ENCODE results near the gene ZNF407. TPM values are rescaled to one million over a fixed set of nuclear protein-coding genes. Genes with fewer than 3 reads are reported as not detected.
"Not testable (repeated sequence)": the region's sequence is repeated elsewhere in the genome, so short reads cannot be mapped to it uniquely, and the experiment has no call there.

Gene ZNF407
- total and polyA plus RNA-seq, 10 donors, result 2.0 to 41.0 (median 26.3) TPM

DNA sequence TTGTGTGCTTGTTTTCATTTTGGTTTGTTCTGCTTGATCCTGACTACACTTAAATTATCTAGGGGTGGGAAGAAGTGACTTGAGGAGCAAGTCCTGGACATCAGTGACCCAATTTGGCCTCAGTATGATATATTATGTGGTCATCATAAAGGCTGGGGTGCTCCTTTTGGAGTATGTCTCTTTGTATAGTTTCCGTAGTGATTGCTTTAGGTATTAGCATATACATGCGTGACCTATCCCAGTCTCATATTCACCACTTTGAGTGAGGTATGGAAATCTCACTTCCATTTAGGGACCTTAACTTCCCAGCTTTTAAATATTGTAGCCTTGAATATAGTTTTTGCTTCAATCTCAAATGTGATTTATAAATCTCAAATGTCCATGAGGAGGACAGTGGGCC is 370.3 kb downstream of the ZNF407 start:
- intact Hi-C loops (cut with DNase I; ENCODE audit: low total_unique reads), result no loop called here
- no peak overlapping the region for H3K27ac ChIP-seq
- 98 to 100% (median 99%) methylated on average over 2 of the region's 2 CpGs for WGBS, 5 donors

DNA sequence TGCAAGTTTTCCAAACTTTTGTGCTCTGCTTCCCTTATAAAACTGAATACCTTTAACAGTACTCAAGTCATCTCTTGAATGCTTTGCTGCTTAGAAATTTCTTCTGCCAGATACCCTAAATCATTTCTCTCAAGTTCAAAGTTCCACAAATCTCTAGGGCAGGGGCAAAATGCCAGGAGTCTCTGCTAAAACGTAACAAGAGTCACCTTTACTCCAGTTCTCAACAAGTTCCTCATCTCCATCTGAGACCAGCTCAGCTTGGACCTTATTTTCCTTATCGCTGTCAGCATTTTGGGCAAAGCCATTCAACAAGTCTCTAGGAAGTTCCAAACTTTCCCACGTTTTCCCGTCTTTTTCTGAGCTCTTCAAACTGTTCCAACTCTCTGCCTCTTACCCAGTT is 373.7 kb downstream of the ZNF407 start:
- H3K27me3 ChIP-seq (replicated peaks in 1 of 7); H3K4me1 ChIP-seq; H3K4me3 ChIP-seq; DNase-seq; intact Hi-C loops (cut with DNase I; ENCODE audit: low total_unique reads); H3K9me3 ChIP-seq; H3K36me3 ChIP-seq; H3K27ac ChIP-seq: not testable (repeated sequence)
- WGBS, 5 donors, result 75 to 91% (median 88%) methylated on average over 4 of the region's 4 CpGs

More for the DNA sequence above, 370.3 kb downstream of the ZNF407 start:
- Histone ChIP-seq H3K4me1 (no peaks in the 10 kb centered on the region), H3K4me3 (no peak overlapping the region), H3K9me3 (peaks cover 0 to 9% (median 0%) of the 10 kb centered on the region in 8 donors), H3K36me3 (no peaks in the 10 kb centered on the region), H3K27me3 (replicated peaks in 1 of 7) (no peaks in the 10 kb centered on the region)
- no peak for DNase-seq
- TF ChIP-seq POLR2AphosphoS5 (IDR thresholded peaks at IDR 0.05), result no peak
- TF ChIP-seq, protein P1, sequence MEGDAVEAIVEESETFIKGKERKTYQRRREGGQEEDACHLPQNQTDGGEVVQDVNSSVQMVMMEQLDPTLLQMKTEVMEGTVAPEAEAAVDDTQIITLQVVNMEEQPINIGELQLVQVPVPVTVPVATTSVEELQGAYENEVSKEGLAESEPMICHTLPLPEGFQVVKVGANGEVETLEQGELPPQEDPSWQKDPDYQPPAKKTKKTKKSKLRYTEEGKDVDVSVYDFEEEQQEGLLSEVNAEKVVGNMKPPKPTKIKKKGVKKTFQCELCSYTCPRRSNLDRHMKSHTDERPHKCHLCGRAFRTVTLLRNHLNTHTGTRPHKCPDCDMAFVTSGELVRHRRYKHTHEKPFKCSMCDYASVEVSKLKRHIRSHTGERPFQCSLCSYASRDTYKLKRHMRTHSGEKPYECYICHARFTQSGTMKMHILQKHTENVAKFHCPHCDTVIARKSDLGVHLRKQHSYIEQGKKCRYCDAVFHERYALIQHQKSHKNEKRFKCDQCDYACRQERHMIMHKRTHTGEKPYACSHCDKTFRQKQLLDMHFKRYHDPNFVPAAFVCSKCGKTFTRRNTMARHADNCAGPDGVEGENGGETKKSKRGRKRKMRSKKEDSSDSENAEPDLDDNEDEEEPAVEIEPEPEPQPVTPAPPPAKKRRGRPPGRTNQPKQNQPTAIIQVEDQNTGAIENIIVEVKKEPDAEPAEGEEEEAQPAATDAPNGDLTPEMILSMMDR (IDR thresholded peaks at IDR 0.05 in 8 of 11, conservative IDR thresholded peaks at IDR 0.05 in 3 of 11), result no peak
- no peak for TF ChIP-seq POLR2A (IDR thresholded peaks at IDR 0.05)

DNA sequence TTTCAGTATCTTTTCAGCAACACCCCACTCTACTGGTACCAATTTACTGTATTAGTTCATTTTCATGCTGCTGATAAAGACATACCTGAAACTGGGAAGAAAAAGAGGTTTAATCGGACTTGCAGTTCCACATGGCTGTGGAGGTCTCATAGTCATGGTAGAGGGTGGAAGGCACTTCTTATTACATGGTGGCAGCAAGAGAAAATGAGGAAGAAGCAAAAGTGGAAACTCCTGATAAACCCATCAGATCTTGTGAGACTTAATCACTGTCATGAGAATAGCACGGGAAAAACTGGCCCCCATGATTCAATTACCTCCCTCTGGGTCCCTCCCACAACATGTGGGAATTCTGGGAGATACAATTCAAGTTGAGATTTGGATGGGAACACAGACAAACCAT is 374.1 kb downstream of the ZNF407 start:
- H3K4me3 ChIP-seq; H3K9me3 ChIP-seq; intact Hi-C loops (cut with DNase I; ENCODE audit: low total_unique reads); DNase-seq; H3K36me3 ChIP-seq; H3K27me3 ChIP-seq (replicated peaks in 1 of 7); H3K27ac ChIP-seq; H3K4me1 ChIP-seq: not testable (repeated sequence)
- 40 to 84% (median 78%) methylated on average over 2 of the region's 2 CpGs for WGBS, 5 donors

DNA sequence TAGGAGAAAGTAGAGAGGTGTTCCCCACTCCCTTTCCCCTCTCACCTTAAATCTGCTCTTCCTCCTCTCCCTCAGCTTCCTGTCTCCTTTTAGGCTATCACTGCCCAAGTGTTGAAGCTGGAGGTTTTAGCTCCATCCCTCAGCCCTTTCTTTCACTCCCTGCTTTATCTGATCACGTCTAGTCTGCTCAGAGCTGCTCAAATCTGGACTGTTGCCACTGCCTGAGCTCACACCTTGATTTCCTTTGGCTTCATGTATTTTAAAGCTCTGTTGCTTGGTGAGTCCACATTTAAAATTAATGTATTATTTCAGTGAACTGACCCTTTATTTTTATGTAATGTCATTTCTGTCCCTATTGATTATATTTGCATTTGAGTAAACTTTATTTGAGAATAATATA is 374.7 kb downstream of the ZNF407 start:
- H3K4me3 ChIP-seq, result no peak overlapping the region
- H3K4me1 ChIP-seq, result no peaks in the 10 kb centered on the region
- TF ChIP-seq, protein P1 (IDR thresholded peaks at IDR 0.05 in 8 of 11, conservative IDR thresholded peaks at IDR 0.05 in 3 of 11), result no peak
- no peak for DNase-seq
- no peak overlapping the region for H3K27ac ChIP-seq
- intact Hi-C loops (cut with DNase I; ENCODE audit: low total_unique reads), result no loop called here
- H3K9me3 ChIP-seq, result no peaks in the 10 kb centered on the region
- H3K27me3 ChIP-seq (replicated peaks in 1 of 7), result no peaks in the 10 kb centered on the region
- 68 to 78% (median 70%) methylated on average over 1 of the region's 1 CpG for WGBS, 5 donors
- peaks cover 0 to 4% (median 0%) of the 10 kb centered on the region in 6 donors for H3K36me3 ChIP-seq

DNA sequence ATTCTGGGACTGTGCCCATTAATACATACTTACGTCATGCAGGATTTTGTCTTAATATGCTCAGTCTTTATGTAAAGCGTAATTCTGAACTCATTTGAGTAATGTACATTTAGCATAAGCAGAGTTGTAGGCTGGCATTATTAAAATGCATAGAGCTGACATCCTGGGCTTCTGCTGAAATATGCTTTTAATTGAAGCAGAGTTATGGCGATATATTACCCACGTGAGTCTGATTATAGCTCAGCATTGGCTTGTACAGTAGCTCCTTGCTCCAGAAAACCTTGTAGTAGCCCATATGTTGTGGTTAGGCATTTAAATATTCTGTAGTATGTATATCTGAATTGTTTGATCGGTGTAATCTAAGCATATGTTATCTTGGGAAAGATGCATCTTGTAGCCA is 377.3 kb downstream of the ZNF407 start:
- Histone ChIP-seq H3K4me3 (no peak overlapping the region), H3K36me3 (peaks cover 0 to 9% (median 0%) of the 10 kb centered on the region in 6 donors), H3K4me1 (no peaks in the 10 kb centered on the region), H3K27me3 (replicated peaks in 1 of 7) (no peaks in the 10 kb centered on the region), H3K27ac (no peak overlapping the region), H3K9me3 (no peaks in the 10 kb centered on the region)
- 82 to 98% (median 97%) methylated on average over 5 of the region's 5 CpGs for WGBS, 5 donors
- intact Hi-C loops (cut with DNase I; ENCODE audit: low total_unique reads), result no loop called here
- DNase-seq, result no peak
- TF ChIP-seq, protein P1 (IDR thresholded peaks at IDR 0.05 in 8 of 11, conservative IDR thresholded peaks at IDR 0.05 in 3 of 11), result no peak
